ENCODE measurements around the gene KCTD14. TPM values are rescaled to one million over a fixed set of nuclear protein-coding genes. Genes with fewer than 3 reads are reported as not detected.

The KCTD14 gene
- total and polyA plus RNA-seq, 9 of the 15 experiments (the other 6 are each of a cell fraction or from before 2014, with no cell fraction given): 0.04 to 0.30 (median 0.11) TPM; not detected in 2

DNA sequence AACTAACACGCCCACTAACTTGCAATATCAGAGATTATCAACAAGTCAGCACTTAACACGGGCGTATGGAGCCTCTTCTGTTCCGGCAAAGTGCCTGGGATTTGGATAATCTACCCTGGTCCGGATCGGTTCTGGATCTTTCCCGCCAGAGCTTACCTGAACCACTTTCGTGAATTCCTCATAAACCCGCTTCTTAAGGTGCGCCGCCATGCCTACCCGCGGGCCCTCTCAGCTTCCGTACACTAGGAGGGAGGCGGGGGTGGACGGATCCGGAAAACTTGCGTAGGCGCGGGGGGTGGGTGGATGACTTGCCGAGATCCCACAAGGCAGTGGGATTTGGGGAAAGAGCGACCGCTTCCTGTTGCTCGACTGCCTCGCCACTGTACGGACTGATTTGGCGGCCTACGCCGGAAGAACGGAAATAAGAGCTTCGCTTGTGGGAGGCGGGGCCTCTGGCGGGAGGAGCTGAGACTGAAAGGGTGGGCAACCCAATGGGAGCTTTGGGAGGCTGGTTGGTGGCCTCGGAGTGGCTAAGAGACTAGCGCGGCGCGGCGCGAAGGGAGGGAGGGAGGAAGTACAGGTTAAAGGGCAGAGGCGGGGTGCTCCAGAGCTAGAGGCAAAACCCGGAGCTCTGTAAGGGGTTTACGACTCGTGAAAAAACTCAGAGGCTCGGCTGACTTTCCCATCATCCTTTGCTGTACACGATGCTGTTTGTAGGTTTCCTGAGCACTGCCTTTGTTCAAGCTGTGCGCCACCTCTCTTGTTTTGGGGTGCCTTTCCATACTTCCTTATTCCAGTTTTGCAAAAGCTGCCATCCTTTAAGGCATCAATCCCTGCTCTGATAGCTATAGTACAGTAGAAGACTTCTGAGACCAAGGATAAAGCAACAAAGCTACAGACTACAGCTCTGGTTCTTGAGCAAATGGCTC lies 28.4 kb downstream of the KCTD14 start, which contains the start of gene INTS4 (continued):
- TF ChIP-seq RBM25 (IDR thresholded peaks at IDR 0.05; ENCODE audit: low read depth, low read length, severe bottlenecking): peak; percentile 73
- TF ChIP-seq ERF (CRISPR knock-in tag; IDR thresholded peaks at IDR 0.05): no peak
- TF ChIP-seq GTF2F1 (IDR thresholded peaks at IDR 0.05; ENCODE audit: low read depth, low read length): no peak; the same call in 1 of the 2 replicates
- TF ChIP-seq, protein P1, sequence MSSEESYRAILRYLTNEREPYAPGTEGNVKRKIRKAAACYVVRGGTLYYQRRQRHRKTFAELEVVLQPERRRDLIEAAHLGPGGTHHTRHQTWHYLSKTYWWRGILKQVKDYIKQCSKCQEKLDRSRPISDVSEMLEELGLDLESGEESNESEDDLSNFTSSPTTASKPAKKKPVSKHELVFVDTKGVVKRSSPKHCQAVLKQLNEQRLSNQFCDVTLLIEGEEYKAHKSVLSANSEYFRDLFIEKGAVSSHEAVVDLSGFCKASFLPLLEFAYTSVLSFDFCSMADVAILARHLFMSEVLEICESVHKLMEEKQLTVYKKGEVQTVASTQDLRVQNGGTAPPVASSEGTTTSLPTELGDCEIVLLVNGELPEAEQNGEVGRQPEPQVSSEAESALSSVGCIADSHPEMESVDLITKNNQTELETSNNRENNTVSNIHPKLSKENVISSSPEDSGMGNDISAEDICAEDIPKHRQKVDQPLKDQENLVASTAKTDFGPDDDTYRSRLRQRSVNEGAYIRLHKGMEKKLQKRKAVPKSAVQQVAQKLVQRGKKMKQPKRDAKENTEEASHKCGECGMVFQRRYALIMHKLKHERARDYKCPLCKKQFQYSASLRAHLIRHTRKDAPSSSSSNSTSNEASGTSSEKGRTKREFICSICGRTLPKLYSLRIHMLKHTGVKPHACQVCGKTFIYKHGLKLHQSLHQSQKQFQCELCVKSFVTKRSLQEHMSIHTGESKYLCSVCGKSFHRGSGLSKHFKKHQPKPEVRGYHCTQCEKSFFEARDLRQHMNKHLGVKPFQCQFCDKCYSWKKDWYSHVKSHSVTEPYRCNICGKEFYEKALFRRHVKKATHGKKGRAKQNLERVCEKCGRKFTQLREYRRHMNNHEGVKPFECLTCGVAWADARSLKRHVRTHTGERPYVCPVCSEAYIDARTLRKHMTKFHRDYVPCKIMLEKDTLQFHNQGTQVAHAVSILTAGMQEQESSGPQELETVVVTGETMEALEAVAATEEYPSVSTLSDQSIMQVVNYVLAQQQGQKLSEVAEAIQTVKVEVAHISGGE (CRISPR knock-in tag; IDR thresholded peaks at IDR 0.05): peak; percentile 78 to 97 (median 82); a peak in 5 of 6 replicates
- TF ChIP-seq, protein P2, sequence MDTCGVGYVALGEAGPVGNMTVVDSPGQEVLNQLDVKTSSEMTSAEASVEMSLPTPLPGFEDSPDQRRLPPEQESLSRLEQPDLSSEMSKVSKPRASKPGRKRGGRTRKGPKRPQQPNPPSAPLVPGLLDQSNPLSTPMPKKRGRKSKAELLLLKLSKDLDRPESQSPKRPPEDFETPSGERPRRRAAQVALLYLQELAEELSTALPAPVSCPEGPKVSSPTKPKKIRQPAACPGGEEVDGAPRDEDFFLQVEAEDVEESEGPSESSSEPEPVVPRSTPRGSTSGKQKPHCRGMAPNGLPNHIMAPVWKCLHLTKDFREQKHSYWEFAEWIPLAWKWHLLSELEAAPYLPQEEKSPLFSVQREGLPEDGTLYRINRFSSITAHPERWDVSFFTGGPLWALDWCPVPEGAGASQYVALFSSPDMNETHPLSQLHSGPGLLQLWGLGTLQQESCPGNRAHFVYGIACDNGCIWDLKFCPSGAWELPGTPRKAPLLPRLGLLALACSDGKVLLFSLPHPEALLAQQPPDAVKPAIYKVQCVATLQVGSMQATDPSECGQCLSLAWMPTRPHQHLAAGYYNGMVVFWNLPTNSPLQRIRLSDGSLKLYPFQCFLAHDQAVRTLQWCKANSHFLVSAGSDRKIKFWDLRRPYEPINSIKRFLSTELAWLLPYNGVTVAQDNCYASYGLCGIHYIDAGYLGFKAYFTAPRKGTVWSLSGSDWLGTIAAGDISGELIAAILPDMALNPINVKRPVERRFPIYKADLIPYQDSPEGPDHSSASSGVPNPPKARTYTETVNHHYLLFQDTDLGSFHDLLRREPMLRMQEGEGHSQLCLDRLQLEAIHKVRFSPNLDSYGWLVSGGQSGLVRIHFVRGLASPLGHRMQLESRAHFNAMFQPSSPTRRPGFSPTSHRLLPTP (IDR thresholded peaks at IDR 0.05; ENCODE audit: borderline replicate concordance, extremely low read depth, insufficient read length): no peak
- peak; percentile 43; the same call in 1 of the 2 replicates for TF ChIP-seq ZNF766 (CRISPR knock-in tag; conservative IDR thresholded peaks at IDR 0.05)
- peak; percentile 76 for TF ChIP-seq HCFC1 (IDR thresholded peaks at IDR 0.05; ENCODE audit: low read depth, low read length)
- peak; percentile 59 for TF ChIP-seq ZFX (CRISPR knock-in tag; IDR thresholded peaks at IDR 0.05)
- TF ChIP-seq, protein P3, sequence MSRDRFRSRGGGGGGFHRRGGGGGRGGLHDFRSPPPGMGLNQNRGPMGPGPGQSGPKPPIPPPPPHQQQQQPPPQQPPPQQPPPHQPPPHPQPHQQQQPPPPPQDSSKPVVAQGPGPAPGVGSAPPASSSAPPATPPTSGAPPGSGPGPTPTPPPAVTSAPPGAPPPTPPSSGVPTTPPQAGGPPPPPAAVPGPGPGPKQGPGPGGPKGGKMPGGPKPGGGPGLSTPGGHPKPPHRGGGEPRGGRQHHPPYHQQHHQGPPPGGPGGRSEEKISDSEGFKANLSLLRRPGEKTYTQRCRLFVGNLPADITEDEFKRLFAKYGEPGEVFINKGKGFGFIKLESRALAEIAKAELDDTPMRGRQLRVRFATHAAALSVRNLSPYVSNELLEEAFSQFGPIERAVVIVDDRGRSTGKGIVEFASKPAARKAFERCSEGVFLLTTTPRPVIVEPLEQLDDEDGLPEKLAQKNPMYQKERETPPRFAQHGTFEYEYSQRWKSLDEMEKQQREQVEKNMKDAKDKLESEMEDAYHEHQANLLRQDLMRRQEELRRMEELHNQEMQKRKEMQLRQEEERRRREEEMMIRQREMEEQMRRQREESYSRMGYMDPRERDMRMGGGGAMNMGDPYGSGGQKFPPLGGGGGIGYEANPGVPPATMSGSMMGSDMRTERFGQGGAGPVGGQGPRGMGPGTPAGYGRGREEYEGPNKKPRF (IDR thresholded peaks at IDR 0.05; ENCODE audit: low read depth, low read length): no peak
- TF ChIP-seq, protein P4, sequence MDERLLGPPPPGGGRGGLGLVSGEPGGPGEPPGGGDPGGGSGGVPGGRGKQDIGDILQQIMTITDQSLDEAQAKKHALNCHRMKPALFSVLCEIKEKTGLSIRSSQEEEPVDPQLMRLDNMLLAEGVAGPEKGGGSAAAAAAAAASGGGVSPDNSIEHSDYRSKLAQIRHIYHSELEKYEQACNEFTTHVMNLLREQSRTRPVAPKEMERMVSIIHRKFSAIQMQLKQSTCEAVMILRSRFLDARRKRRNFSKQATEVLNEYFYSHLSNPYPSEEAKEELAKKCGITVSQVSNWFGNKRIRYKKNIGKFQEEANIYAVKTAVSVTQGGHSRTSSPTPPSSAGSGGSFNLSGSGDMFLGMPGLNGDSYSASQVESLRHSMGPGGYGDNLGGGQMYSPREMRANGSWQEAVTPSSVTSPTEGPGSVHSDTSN (CRISPR knock-in tag; IDR thresholded peaks at IDR 0.05; ENCODE audit: low read depth): peak; percentile 55; the same call in 1 of the 2 replicates
- TF ChIP-seq, protein P4 (tag; conservative IDR thresholded peaks at IDR 0.05; ENCODE audit: low read depth): peak; percentile 97
- peak in 1 of 2 experiments; percentile 82; a peak in 3 of 4 replicates for TF ChIP-seq RCOR1 (IDR thresholded peaks at IDR 0.05; ENCODE audit: borderline replicate concordance in 1 of 2, low read depth in 2 of 2, low read length in 2 of 2)
- TF ChIP-seq NCOR1 (IDR thresholded peaks at IDR 0.05): no peak; the same call in 1 of the 2 replicates
